GM12878 (cell line): ENCODE measurements around the gene GNPTG. TPM values are rescaled to one million over a fixed set of nuclear protein-coding genes. Genes with fewer than 3 reads are reported as not detected.

Experiments
- BCL11A ChIP-seq: IDR thresholded peaks from 2 replicates; pipeline ENCODE4 v1.6.1; 2011; ENCODE audit warnings: low read depth, low read length
- CREM ChIP-seq: IDR thresholded peaks from 2 replicates; pipeline ENCODE4 v1.6.1; 2014; ENCODE audit warnings: antibody characterized with exemption, low read depth
- EGR1 ChIP-seq, 2 experiments: IDR thresholded peaks; 1 replicate in 1 of 2; 2 replicates in 1 of 2; pipeline ENCODE4 v1.6.1; 2011 to 2012; ENCODE audit warnings: low read depth in 2 of 2, low read length in 2 of 2, borderline replicate concordance in 1 of 2, mild to moderate bottlenecking in 1 of 2, moderate library complexity in 1 of 2
- FOXM1 ChIP-seq: IDR thresholded peaks from 2 replicates; pipeline ENCODE4 v1.6.1; 2012; ENCODE audit warnings: low read depth, mild to moderate bottlenecking, inconsistent platforms, low read length, moderate library complexity
- KAT2A ChIP-seq: conservative IDR thresholded peaks from 2 replicates; pipeline ENCODE4 v1.6.1; 2011; ENCODE audit warnings: low read depth, low read length; ENCODE audit not compliant: control insufficient read depth
- KDM1A ChIP-seq: fragments of 200-600 bp; sonication (generic); IDR thresholded peaks from 2 replicates; pipeline ENCODE4 v1.6.1; 2016; ENCODE audit warnings: borderline replicate concordance
- MEF2B ChIP-seq: fragments of 450-650 bp; IDR thresholded peaks from 2 replicates; pipeline ENCODE4 v1.6.1; 2018; ENCODE audit warnings: mild to moderate bottlenecking, moderate library complexity; ENCODE audit not compliant: partially characterized antibody, poor library complexity, severe bottlenecking
- NR2F1 ChIP-seq: fragments of 450-650 bp; conservative IDR thresholded peaks from 2 replicates; pipeline ENCODE4 v1.6.1; 2017; ENCODE audit warnings: mild to moderate bottlenecking
- RAD51 ChIP-seq: fragments of 450-650 bp; IDR thresholded peaks from 2 replicates; pipeline ENCODE4 v1.6.1; 2016; ENCODE audit warnings: moderate library complexity, mild to moderate bottlenecking, inconsistent platforms
- RB1 ChIP-seq: fragments of 450-650 bp; formaldehyde crosslinking; IDR thresholded peaks from 2 replicates; pipeline ENCODE4 v1.6.1; 2017; ENCODE audit warnings: mild to moderate bottlenecking, borderline replicate concordance
- RBBP5 ChIP-seq: fragments of 200-600 bp; sonication (generic); conservative IDR thresholded peaks from 2 replicates; pipeline ENCODE4 v1.6.1; 2016
- SRF ChIP-seq, 2 experiments: IDR thresholded peaks; 2 replicates each; pipeline ENCODE4 v1.6.1; 2011; ENCODE audit warnings: low read depth in 2 of 2, low read length in 2 of 2, mild to moderate bottlenecking in 1 of 2, moderate library complexity in 1 of 2
- TCF12 ChIP-seq: IDR thresholded peaks from 2 replicates; pipeline ENCODE4 v1.6.1; 2011; ENCODE audit warnings: low read depth, mild to moderate bottlenecking, low read length
- ZNF274 ChIP-seq: IDR thresholded peaks from one replicate; pipeline ENCODE4 v1.8.0; 2011; ENCODE audit not compliant: insufficient read length, insufficient read depth
- polyA plus RNA-seq, 11 experiments: library from polyadenylated mRNA; depleted of rRNA in 4 of 11; unstranded in 6 of 11; stranded (reverse) in 5 of 11; fragments of >200 nt; fragmentation: Nextera tagmentation in 4 of 11; fragmentation: Illumina TruSeq in 1 of 11; extraction: Ambion mirVana in 4 of 11; extraction: Trizol in 1 of 11; gene quantifications; 1 replicate in 1 of 11; 2 replicates in 10 of 11; pipeline versions ENCODE4 v1.2.1 to v1.2.3, GENCODE V29; 2011 to 2016; ENCODE audit warnings: inconsistent platforms in 2 of 11, missing spikeins in 2 of 11, low read depth in 1 of 11
- total RNA-seq, 4 experiments: library from RNA; depleted of rRNA in 3 of 4; stranded (reverse); fragments of >200 nt in 3 of 4; fragmentation: Illumina TruSeq in 1 of 4; extraction: Trizol in 1 of 4; gene quantifications; 2 replicates each; pipeline versions ENCODE4 v1.2.1 to v1.2.3, GENCODE V29; 2013 to 2021
- TF ChIP-seq, protein P1 (sequence below): fragments of 450-650 bp; IDR thresholded peaks from 2 replicates; pipeline ENCODE4 v1.6.1; 2017; ENCODE audit warnings: mild to moderate bottlenecking, moderate library complexity
- TF ChIP-seq, protein P2 (sequence below): fragments of 450-650 bp; IDR thresholded peaks from 2 replicates; pipeline ENCODE4 v1.6.1; 2016; ENCODE audit warnings: mild to moderate bottlenecking
- TF ChIP-seq, protein P3 (sequence below): fragments of 450-650 bp; IDR thresholded peaks from 2 replicates; pipeline ENCODE4 v1.6.1; 2017; ENCODE audit warnings: mild to moderate bottlenecking, low read depth, inconsistent platforms; ENCODE audit not compliant: poor library complexity, severe bottlenecking
- TF ChIP-seq, protein P4 (sequence below): fragments of 450-650 bp; IDR thresholded peaks from 2 replicates; pipeline ENCODE4 v1.6.1; 2016; ENCODE audit warnings: mild to moderate bottlenecking, moderate library complexity, borderline replicate concordance

Gene GNPTG
- total and polyA plus RNA-seq, 10 of the 15 experiments (the other 5 are each of a cell fraction or from before 2014, with no cell fraction given) = 0.80 to 32.6 (median 20.9) TPM

DNA sequence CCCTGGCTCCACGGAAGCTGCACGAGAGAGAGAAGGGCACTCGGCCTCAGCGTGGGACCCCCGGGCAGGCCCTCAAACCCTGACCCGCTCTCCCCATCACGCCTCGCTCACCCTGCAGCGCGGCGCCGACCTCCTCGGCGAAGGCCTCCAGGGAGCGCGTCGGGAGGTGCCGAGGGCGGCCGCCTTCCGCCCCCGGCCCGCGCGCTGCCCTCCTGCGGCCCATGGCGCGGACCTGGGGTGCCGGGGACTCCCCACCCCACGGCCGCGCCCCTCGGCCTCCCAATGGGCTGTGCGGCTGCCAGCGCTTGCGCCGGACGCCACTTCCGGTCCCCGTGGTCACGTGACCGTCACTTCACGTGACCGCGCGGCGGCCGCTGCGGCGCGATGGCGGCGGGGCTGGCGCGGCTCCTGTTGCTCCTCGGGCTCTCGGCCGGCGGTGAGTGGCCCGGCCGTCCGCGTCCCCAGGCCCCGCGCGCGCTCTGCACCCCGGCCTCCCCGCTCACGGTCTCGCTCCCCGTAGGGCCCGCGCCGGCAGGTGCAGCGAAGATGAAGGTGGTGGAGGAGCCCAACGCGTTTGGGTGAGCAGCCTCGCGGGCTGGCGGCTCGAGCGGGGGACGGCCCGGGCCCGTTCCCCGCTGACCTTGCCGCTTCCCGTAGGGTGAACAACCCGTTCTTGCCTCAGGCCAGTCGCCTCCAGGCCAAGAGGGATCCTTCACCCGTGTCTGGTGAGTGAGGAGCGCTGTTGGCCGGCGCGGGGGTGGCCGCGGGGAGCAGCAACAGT lies at the start of gene GNPTG, which contains the start of gene TSR3 (continued):
- TF ChIP-seq, protein P1, sequence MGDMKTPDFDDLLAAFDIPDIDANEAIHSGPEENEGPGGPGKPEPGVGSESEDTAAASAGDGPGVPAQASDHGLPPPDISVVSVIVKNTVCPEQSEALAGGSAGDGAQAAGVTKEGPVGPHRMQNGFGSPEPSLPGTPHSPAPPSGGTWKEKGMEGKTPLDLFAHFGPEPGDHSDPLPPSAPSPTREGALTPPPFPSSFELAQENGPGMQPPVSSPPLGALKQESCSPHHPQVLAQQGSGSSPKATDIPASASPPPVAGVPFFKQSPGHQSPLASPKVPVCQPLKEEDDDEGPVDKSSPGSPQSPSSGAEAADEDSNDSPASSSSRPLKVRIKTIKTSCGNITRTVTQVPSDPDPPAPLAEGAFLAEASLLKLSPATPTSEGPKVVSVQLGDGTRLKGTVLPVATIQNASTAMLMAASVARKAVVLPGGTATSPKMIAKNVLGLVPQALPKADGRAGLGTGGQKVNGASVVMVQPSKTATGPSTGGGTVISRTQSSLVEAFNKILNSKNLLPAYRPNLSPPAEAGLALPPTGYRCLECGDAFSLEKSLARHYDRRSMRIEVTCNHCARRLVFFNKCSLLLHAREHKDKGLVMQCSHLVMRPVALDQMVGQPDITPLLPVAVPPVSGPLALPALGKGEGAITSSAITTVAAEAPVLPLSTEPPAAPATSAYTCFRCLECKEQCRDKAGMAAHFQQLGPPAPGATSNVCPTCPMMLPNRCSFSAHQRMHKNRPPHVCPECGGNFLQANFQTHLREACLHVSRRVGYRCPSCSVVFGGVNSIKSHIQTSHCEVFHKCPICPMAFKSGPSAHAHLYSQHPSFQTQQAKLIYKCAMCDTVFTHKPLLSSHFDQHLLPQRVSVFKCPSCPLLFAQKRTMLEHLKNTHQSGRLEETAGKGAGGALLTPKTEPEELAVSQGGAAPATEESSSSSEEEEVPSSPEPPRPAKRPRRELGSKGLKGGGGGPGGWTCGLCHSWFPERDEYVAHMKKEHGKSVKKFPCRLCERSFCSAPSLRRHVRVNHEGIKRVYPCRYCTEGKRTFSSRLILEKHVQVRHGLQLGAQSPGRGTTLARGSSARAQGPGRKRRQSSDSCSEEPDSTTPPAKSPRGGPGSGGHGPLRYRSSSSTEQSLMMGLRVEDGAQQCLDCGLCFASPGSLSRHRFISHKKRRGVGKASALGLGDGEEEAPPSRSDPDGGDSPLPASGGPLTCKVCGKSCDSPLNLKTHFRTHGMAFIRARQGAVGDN = peak; percentile 90
- TF ChIP-seq KDM1A = no peak
- TF ChIP-seq FOXM1 = no peak
- TF ChIP-seq RBBP5 = no peak
- no peak for TF ChIP-seq BCL11A
- peak; percentile 85 for TF ChIP-seq TCF12
- TF ChIP-seq, protein P2, sequence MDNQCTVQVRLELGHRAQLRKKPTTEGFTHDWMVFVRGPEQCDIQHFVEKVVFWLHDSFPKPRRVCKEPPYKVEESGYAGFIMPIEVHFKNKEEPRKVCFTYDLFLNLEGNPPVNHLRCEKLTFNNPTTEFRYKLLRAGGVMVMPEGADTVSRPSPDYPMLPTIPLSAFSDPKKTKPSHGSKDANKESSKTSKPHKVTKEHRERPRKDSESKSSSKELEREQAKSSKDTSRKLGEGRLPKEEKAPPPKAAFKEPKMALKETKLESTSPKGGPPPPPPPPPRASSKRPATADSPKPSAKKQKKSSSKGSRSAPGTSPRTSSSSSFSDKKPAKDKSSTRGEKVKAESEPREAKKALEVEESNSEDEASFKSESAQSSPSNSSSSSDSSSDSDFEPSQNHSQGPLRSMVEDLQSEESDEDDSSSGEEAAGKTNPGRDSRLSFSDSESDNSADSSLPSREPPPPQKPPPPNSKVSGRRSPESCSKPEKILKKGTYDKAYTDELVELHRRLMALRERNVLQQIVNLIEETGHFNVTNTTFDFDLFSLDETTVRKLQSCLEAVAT = no peak
- TF ChIP-seq RAD51 = peak; percentile 97
- peak; percentile 74 for TF ChIP-seq CREM
- TF ChIP-seq ZNF274 = no peak
- TF ChIP-seq EGR1 (IDR thresholded peaks at IDR 0.05; ENCODE audit: borderline replicate concordance in 1 of 2, low read depth in 2 of 2, low read length in 2 of 2) = peak; percentile 51 to 77
- peak; percentile 94; the same call in 1 of the 2 replicates for TF ChIP-seq RB1
- peak; percentile 62 to 80; a peak in 3 of 4 replicates for TF ChIP-seq SRF (IDR thresholded peaks at IDR 0.05; ENCODE audit: low read depth in 2 of 2, low read length in 2 of 2)
- TF ChIP-seq MEF2B = no peak
- TF ChIP-seq NR2F1 = peak; percentile 81
- TF ChIP-seq, protein P3, sequence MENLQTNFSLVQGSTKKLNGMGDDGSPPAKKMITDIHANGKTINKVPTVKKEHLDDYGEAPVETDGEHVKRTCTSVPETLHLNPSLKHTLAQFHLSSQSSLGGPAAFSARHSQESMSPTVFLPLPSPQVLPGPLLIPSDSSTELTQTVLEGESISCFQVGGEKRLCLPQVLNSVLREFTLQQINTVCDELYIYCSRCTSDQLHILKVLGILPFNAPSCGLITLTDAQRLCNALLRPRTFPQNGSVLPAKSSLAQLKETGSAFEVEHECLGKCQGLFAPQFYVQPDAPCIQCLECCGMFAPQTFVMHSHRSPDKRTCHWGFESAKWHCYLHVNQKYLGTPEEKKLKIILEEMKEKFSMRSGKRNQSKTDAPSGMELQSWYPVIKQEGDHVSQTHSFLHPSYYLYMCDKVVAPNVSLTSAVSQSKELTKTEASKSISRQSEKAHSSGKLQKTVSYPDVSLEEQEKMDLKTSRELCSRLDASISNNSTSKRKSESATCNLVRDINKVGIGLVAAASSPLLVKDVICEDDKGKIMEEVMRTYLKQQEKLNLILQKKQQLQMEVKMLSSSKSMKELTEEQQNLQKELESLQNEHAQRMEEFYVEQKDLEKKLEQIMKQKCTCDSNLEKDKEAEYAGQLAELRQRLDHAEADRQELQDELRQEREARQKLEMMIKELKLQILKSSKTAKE = no peak
- TF ChIP-seq KAT2A = no peak
- TF ChIP-seq, protein P4, sequence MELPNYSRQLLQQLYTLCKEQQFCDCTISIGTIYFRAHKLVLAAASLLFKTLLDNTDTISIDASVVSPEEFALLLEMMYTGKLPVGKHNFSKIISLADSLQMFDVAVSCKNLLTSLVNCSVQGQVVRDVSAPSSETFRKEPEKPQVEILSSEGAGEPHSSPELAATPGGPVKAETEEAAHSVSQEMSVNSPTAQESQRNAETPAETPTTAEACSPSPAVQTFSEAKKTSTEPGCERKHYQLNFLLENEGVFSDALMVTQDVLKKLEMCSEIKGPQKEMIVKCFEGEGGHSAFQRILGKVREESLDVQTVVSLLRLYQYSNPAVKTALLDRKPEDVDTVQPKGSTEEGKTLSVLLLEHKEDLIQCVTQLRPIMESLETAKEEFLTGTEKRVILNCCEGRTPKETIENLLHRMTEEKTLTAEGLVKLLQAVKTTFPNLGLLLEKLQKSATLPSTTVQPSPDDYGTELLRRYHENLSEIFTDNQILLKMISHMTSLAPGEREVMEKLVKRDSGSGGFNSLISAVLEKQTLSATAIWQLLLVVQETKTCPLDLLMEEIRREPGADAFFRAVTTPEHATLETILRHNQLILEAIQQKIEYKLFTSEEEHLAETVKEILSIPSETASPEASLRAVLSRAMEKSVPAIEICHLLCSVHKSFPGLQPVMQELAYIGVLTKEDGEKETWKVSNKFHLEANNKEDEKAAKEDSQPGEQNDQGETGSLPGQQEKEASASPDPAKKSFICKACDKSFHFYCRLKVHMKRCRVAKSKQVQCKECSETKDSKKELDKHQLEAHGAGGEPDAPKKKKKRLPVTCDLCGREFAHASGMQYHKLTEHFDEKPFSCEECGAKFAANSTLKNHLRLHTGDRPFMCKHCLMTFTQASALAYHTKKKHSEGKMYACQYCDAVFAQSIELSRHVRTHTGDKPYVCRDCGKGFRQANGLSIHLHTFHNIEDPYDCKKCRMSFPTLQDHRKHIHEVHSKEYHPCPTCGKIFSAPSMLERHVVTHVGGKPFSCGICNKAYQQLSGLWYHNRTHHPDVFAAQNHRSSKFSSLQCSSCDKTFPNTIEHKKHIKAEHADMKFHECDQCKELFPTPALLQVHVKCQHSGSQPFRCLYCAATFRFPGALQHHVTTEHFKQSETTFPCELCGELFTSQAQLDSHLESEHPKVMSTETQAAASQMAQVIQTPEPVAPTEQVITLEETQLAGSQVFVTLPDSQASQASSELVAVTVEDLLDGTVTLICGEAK = no peak
